ENCODE measurements around the gene NRSN1.

The NRSN1 gene

GRCh38 chr6:24145690-24146131 lies 19.7 kb downstream of the NRSN1 start:
- no peak for DNase-seq

- DNase-seq, result no peak
Measured at GRCh38 chr6:24146871-24147270, 20.9 kb downstream of the NRSN1 start.

- no peak for DNase-seq
Measured at GRCh38 chr6:24147511-24148153, 21.6 kb downstream of the NRSN1 start.

GRCh38 chr6:24148154-24148570 lies 22.1 kb downstream of the NRSN1 start:
- DNase-seq, result no peak

GRCh38 chr6:24148684-24149083 lies 22.7 kb downstream of the NRSN1 start:
- DNase-seq, result no peak

- no peak for DNase-seq
Measured at GRCh38 chr6:24149296-24149695, 23.3 kb downstream of the NRSN1 start.

GRCh38 chr6:24149836-24150235 lies 23.8 kb downstream of the NRSN1 start:
- no peak for DNase-seq

- DNase-seq, result no peak
Measured at GRCh38 chr6:24152014-24152413, 26.0 kb downstream of the NRSN1 start.

GRCh38 chr6:24154121-24154520 lies 28.1 kb downstream of the NRSN1 start:
- DNase-seq, result no peak

GRCh38 chr6:24157886-24158285 lies 31.9 kb downstream of the NRSN1 start:
- no peak for DNase-seq

- no peak for DNase-seq
Measured at GRCh38 chr6:24183584-24183983, 57.6 kb downstream of the NRSN1 start.

GRCh38 chr6:24186349-24186748 lies 60.3 kb downstream of the NRSN1 start:
- no peak for DNase-seq

GRCh38 chr6:24187965-24188577 lies 62.1 kb downstream of the NRSN1 start:
- no peak for DNase-seq

GRCh38 chr6:24188578-24189080 lies 62.6 kb downstream of the NRSN1 start:
- peak; percentile 14 for DNase-seq

- DNase-seq, result no peak
Measured at GRCh38 chr6:24191346-24191745, 65.3 kb downstream of the NRSN1 start.

- no peak for DNase-seq
Measured at GRCh38 chr6:24193364-24193763, 67.3 kb downstream of the NRSN1 start.

GRCh38 chr6:24194978-24195700 lies 69.1 kb downstream of the NRSN1 start:
- DNase-seq, result no peak

- no peak for DNase-seq
Measured at GRCh38 chr6:24195836-24196597, 70.0 kb downstream of the NRSN1 start.
